GM20431 (cell line): Measurements from ENCODE around the gene CTSG.
"Not testable (repeated sequence)": the region's sequence is repeated elsewhere in the genome, so short reads cannot be mapped to it uniquely, and the experiment has no call there.

Experiments
- in situ Hi-C: fragments of 300-500 bp; cut with MseI, MboI; formaldehyde crosslinking; loops from one replicate; pipeline ENCODE4 v1.15.0; 2020; ENCODE audit warnings: low sequenced_read_pairs; ENCODE audit not compliant: unreplicated experiment

CTSG gene, protein sequence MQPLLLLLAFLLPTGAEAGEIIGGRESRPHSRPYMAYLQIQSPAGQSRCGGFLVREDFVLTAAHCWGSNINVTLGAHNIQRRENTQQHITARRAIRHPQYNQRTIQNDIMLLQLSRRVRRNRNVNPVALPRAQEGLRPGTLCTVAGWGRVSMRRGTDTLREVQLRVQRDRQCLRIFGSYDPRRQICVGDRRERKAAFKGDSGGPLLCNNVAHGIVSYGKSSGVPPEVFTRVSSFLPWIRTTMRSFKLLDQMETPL

DNA sequence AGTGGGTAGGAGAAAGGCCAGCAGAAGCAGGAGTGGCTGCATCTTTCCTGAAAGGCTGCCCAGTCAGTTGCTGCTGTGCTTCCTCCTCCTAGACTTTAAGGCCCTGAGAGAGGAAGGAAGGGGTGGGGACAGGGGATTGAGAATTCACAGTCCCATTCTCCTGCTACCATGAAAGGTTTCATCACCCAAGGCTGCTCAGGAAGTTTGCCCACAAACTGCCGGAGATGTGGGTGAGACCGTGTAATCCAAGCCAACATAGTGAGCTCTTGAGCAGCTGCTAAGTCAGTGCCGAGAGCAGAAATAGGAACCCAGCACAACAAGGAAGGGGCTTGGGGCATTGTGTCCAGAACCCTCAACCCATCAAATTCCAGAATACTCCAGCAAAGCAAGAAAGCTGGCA lies at the start of gene CTSG:
TSS of gene CTSG (minus strand) at position 69 of the 400 bp plus-strand sequence. CDS start at position 42, 27 bp downstream.
- in situ Hi-C loops, result no loop called here

DNA sequence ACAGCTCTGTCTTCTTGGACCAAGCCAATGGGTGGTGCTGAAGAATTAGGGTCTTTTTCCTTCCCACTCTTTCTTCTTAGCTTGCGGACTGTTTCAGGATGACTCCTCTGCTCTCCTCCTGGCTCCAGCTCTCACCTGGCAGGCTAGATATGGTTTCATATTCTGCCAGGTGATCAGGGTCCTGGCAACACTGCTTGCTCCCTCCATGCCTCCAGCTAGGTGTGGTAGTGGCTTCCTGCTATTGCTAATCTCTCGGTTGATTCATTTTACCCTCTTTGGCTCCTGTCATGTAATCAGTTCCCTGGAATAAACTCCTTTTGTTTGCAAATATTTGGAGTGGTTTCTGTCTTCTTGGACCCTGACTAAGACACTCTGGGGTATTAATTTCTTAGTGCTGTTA lies 37.7 kb upstream of the CTSG start:
- in situ Hi-C loops, result no loop called here

- in situ Hi-C loops, result no loop called here
These were observed 37.2 kb upstream of the CTSG start for GRCh38 chr14:24613241-24613640.

- in situ Hi-C loops, result no loop called here
These were observed 36.1 kb upstream of the CTSG start for GRCh38 chr14:24612196-24612595.

DNA sequence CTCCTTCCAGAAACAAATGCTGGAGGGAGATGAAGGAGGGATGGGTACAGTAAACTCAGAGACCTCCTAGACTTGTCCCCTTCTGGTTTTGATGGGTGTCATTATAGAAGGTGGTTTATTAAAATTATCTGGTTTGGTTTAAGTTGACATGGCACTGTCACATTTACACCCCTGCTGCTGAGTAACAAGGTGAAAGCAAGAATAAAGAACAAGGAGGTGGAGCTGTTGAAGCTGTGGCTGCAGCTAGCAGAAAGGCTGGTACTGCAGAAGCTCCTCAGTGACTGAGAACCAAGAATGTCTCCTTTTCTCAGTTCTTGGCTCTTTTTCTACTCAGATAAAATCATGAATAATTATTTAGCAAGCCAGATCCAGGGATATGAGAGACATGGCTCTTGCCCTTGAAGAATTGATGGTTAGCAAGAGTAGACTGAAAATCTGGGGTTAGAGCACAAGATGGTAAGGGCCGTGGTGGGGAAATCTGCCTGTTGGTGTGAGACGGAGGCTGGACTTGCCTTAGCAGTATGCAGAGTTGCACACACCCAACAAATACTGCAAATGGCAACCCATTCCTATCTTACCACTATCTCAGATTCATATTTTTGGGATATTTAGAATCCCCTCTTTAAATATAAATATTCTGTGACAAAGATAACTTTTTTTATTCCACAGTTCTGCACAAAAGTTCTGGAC lies 33.8 kb upstream of the CTSG start, which contains the start of gene GZMH:
TSS of gene GZMH (minus strand) at position 31 of the 690 bp plus-strand sequence. CDS start 72 bp downstream, outside the sequence.
- in situ Hi-C loops, result no loop called here

DNA sequence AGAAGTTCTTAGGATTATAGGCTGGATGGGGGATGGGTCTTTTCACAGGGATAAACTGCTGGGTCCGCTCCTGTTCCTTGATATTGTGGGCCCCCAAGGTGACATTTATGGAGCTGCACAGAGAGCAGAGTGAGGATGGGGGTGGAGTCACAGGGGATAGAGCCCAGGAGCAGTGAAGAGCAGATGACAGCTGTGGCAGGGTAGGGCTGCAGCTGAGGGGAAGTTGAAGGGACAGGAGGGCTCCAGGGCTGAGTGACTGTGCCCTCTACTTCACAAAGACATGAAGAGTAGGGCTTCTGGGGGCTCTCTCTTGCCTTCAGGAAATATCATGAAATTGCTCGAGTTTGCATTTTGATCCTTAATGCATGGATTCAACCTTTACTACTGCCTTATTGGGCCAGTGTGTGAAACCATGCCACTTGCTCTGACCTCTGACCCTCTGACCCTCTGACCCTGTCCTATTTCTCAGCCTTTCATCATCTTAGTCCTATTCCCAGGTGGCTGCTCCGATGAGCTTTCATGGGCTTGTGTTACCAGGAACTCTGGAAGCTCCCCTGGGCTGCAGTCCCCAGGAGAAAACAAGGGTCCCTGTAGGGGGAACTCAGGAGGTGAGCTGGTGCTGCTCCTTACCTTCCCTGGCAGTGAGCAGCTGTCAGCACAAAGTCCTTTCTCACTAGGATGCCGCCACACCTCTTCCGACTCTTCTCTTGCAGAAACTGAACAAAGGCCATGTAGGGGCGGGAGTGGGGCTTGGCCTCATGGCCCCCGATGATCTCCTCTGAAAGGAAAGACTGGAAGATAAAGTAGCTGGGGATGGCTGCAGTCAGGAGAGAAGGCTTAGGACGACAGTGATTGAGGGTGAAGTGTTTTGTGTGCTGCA lies 31.8 kb upstream of the CTSG start:
- in situ Hi-C loops, result no loop called here

DNA sequence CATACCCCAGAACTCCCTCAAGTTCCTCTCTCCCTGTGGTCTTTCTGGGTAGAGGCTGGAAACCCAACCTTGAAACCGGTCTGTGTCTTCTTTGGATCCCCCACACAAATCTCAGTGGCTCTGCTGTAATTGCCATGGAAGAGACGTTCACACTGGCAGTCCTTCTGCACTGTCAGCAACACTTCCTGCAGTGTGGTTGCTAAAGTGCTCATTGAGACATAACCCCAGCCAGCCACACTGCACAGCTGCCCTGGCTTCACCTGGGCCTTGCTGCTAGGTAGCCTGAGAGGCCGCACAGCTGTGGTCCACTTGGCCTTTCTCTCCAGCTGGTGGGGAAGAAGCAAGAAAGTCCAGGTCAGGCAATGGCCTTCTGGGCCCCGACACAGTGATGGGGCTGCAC lies 31.0 kb upstream of the CTSG start:
- in situ Hi-C loops, result no loop called here

- in situ Hi-C loops, result no loop called here
These were observed 30.2 kb upstream of the CTSG start for GRCh38 chr14:24606297-24606696.

DNA sequence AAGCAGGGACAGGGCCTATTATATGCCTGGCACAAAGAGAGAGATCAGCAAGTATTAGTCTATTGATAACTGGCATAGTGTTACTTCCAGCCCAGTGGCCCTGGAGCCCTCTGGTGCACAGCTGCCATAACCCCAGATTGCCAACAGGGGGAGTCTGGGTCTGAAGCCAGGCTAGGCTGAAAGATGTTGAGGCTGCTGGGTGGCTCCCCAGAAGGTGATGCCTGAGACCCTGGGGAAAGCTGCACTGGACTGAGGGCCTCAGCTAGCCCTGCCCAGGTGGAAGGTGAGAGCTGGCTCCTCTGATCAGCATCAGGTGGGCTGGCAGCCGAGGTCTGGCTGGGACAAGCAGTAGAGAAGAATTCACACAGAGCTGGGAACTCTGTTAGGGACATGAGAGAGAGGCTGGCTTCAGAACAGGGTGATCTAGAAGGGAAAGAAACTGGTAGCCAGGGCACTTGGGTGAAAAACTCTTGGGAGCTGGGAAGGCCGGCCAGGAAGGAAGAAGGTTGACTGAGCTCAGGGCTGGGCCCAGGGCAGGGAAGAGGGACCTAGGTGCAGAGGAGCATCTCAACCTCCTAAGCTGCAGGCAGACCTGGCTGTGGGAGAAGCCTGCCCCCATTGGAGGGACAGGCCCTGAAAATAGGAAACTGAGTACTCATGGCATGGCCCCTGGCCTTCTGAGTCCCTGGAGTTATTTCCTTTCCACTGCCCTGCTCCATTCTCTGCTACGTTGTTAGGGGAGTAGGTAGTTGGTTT lies 29.6 kb upstream of the CTSG start:
- in situ Hi-C loops, result no loop called here

DNA sequence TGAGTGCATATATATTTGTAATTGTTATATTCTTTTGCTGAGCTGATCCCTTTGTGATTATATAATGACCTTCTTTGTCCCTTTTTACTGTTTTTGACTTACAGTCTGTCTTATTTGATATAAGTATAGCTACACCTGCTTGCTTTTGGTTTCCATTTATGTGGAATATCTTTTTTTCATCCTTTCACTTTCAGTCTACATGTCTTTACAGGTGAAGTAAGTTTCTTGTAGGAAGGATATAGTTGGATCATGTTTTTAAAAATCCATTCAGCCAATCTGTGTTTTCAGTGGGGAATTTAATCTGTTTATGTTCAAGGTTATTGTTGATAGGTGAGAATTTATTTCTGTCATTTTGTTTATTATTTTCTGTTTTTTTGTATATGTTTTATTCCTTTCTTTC lies 21.4 kb upstream of the CTSG start:
- in situ Hi-C loops, result no loop called here

- in situ Hi-C loops, result no loop called here
These were observed 19.2 kb upstream of the CTSG start for GRCh38 chr14:24595073-24595808.

DNA sequence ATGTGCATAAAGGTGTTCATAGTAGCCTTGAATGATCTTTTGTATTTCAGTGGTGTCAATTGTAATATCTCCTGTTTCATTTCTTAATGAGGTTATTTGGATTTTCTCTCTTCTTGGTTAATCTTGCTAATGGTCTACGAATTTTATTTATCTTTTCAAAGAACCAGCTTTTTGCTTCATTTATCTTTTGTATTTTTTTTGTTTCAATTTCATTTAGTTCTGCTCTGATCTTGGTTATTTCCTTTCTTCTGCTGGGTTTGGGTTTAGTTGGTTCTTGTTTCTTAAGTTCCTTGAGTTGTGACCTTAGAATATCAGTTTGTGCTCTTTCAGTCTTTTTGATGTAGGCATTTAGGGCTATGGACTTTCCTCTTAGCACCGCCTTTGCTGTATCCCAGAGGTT lies 15.0 kb upstream of the CTSG start:
- in situ Hi-C loops, result not testable (repeated sequence)

- in situ Hi-C loops, result not testable (repeated sequence)
These were observed 8.4 kb upstream of the CTSG start for GRCh38 chr14:24584402-24584801.

DNA sequence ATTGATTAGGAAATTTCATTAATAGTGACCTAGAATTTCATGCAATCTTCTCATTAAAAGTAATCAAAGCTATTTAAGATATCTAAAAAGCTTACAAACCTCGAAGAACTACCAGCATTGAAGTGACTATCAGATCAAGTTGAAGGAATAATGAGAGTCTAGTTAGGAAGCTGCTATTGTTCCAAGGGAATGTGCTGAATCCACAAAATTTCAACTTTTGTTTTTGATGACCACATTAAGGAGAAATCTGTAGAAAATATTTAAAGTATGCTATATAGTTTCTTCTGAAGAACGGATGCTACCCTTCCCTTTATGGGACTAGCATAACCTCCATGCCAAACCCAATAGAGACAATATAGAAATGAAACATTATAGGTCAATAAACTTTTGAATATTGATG lies 2.5 kb upstream of the CTSG start:
- in situ Hi-C loops, result no loop called here

- in situ Hi-C loops, result no loop called here
These were observed 721 bp upstream of the CTSG start for GRCh38 chr14:24576771-24577170.

- in situ Hi-C loops, result no loop called here
These were observed 1.8 kb downstream of the CTSG start for GRCh38 chr14:24574206-24574774.

GRCh38 chr14:24566318-24566717 lies 9.7 kb downstream of the CTSG start:
- in situ Hi-C loops, result no loop called here

GRCh38 chr14:24565766-24566165 lies 10.3 kb downstream of the CTSG start:
- in situ Hi-C loops, result no loop called here

GRCh38 chr14:24563505-24563904 lies 12.5 kb downstream of the CTSG start:
- in situ Hi-C loops, result no loop called here
